ENCODE measurements around the gene SLC13A1.

Gene SLC13A1

DNA sequence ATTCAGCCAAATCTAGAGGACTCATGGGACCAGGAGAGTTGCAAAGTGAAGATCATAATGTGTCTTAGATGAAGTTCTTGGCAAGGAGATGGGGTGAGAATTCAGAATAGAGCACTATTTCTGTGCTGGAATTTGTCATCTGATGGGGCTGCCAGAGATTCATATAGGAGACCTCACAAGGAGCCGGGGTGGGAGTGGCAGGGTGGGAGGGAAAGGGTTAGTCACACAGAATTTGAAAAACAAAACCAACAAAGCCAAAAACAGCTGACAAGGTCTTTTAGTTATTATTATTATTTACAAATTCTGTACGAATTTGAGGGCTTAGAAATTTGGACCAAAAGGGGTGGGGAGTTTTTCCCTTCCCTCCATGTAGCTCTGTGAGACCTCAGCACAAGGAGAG, 1.7 kb downstream of the SLC13A1 start:
- DNase-seq (ENCODE audit: low read depth in 3 of 3) = no peak

DNA sequence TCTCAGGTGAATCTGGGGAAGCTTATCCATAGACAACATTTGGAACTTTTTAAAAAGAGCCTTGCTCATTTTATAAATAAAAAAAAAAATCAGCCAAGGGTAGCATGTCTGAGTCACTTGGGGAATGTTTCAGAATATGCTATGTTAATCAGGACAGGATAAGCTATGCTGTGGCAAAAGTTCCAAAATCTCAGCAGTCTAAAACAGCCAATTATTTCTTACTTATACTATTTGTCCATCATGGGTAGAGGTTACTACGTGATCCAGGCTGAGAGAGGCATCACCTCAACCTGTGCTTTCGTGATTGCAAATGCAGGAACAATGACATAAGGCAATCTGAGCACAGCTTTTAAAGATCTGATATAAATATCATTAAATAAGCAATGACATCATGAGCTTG, 6.5 kb downstream of the SLC13A1 start:
- no peak for DNase-seq (ENCODE audit: low read depth in 3 of 3)

DNA sequence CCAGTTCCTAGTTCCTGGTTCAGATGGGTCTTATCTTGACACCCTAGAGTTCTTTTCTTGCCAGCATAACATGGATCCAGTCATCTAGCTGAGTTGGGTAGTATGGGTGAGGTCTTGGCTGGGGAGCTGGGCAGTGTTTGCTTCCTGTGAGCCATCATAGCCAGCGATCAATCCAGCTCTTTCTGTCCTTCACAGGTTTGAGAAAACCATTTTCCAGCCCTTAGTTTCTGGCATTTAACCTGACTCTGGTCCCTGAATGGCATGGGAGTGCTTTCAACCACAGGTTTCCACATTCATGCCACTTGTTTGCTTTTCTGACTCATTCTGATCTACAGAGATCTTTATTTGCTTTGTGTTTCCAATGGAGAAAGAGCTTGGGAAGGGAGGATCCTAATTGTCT, 8.6 kb downstream of the SLC13A1 start:
- DNase-seq (ENCODE audit: low read depth in 3 of 3) = no peak

- no peak for DNase-seq (ENCODE audit: low read depth in 3 of 3)
These were observed 9.5 kb downstream of the SLC13A1 start for GRCh38 chr7:123190109-123190831.

DNA sequence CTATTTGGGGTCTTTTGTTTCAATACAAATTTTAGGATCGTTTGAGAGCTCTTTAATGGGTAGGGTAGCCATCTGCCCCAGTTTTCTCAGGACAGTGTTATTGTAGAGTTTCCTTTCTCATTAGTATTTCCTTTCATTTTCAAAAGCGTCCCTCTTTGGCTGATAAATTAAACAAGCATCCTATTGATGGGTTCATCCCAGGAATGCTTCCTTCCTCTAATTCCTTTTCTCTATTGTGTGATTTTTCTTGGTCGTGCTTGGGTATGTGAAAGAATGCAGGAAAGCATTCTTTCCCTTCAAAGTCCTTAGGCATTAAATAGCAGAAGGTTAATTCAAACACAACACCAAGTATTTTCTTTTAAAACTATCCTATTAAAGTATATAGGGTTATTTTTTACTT, 14.0 kb downstream of the SLC13A1 start:
- DNase-seq (ENCODE audit: low read depth in 3 of 3) = no peak

DNA sequence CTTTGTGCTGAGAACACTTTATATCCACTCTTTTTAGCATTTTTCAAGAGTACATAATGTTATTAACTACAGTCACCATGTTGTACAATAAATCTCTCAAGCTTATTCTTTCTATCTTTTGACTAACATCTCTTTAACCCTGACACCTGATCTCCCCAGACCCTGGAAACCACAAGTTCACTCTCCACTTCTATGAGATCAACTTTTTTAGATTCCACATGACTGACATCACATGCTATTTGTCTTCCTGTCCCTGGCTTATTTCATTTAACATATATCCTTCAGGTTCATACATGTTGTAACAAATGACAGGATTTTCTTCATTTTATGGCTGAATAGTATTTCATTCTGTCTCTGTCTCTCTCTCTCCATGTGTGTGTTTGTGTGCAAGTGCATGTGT, 15.5 kb downstream of the SLC13A1 start:
- DNase-seq (ENCODE audit: low read depth in 3 of 3) = no peak

- DNase-seq (ENCODE audit: low read depth in 3 of 3) = no peak
These were observed 16.3 kb downstream of the SLC13A1 start for GRCh38 chr7:123183431-123183830.

DNA sequence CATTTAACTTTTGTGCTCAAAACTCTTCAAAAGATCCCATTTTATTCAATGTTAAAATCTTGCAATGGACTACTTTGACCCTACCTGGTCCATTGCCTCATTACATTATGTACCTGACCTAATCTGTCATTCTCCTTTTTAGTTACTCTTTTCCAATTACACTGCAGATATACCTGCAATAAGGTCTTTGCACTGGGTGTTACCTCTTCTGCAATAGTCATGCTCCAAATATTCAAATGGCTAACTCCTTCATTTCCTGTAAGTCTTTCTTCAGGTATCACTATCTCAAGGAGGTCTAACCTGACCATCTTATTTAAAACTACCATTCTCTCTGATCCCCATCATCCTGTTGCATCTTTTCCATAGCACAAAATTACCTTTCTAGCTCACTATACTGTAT, 22.3 kb downstream of the SLC13A1 start:
- no peak for DNase-seq (ENCODE audit: low read depth in 3 of 3)

- no peak for DNase-seq (ENCODE audit: low read depth in 3 of 3)
These were observed 29.2 kb downstream of the SLC13A1 start for GRCh38 chr7:123170333-123171246.

GRCh38 chr7:123169065-123169464, 30.7 kb downstream of the SLC13A1 start:
- DNase-seq (ENCODE audit: low read depth in 3 of 3) = no peak

GRCh38 chr7:123157606-123158005, 42.2 kb downstream of the SLC13A1 start:
- no peak for DNase-seq (ENCODE audit: low read depth in 3 of 3)

DNA sequence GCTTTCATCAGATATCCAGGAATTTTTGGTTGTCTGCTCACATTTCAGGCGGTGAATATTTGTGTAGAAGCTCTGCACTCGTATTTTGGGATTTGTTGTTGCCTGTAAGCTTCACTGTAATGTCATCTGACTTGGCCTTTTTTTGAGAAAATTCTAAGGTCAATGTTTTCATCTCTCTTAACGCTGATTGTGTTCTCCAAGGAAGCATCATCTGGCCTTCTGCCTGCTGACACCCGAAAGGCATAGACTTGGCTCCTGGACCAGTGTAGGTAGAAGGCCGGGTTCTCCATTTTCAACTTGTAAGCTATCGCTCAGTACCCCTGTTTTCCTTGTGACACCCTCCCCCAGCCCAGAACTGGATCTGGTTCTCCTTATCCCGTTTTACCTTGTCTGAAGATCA, 44.2 kb downstream of the SLC13A1 start:
- DNase-seq (ENCODE audit: low read depth in 3 of 3) = no peak

GRCh38 chr7:123154231-123154860, 45.4 kb downstream of the SLC13A1 start:
- no peak for DNase-seq (ENCODE audit: low read depth in 3 of 3)

DNA sequence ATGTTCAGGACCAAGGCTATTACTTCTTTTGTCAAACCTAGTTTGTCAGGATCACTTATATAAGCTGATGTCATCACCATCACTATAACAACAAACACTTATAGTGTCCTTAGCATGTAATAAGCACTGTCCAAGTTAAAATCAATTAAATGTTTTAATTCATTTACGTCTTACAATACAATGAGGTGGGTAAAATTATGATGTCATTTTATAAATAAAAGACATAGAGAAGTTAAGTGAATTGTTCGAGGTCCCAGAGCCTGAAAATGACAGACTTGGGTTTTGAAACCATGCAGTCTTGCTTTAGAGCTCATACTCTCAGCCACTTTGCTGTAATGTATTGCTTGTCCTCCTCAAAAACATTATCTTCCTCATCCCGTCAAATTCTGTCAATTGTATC, 48.3 kb downstream of the SLC13A1 start:
- DNase-seq (ENCODE audit: low read depth in 3 of 3) = no peak

DNA sequence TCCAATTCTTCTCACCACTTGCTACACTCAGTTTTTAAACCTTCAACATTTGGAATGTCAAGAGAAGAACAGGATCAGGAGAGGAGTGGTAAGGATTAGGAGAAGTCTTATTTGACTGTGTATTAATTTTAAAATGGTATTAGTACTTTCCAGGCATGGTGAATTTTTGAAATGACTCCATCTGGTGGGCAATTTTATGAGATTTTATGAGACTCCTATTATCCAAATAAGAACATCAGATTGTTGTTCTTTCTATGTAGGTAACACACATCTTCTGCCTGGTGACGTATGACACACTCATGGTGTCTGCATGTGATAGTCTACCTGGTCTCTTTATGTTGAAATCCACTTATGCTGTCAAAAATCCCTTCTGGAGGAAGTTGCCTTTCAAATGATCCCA, 51.0 kb downstream of the SLC13A1 start:
- no peak for DNase-seq (ENCODE audit: low read depth in 3 of 3)

- DNase-seq (ENCODE audit: low read depth in 3 of 3) = no peak
These were observed 56.3 kb downstream of the SLC13A1 start for GRCh38 chr7:123143252-123144006.

GRCh38 chr7:123140561-123140960, 59.2 kb downstream of the SLC13A1 start:
- no peak for DNase-seq (ENCODE audit: low read depth in 3 of 3)

DNA sequence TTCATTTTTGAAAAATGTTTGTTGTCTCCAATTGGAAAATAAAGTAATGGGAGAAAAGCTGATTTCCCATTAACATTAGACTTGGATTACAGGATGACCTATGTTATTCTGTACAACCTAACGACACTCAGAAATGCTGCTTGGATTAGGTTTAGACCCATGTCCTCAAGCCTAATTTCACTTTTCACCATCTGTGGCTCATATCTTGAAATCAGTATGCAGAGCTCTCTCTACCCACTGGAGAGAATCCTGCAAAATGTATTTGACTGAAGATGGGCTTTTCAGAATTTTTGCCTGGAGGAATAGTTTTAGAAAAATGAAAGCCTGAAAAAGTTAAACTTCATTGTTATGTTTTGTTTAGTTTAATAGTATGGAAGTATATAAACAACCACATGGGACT, 63.8 kb downstream of the SLC13A1 start:
- no peak for DNase-seq (ENCODE audit: low read depth in 3 of 3)

DNA sequence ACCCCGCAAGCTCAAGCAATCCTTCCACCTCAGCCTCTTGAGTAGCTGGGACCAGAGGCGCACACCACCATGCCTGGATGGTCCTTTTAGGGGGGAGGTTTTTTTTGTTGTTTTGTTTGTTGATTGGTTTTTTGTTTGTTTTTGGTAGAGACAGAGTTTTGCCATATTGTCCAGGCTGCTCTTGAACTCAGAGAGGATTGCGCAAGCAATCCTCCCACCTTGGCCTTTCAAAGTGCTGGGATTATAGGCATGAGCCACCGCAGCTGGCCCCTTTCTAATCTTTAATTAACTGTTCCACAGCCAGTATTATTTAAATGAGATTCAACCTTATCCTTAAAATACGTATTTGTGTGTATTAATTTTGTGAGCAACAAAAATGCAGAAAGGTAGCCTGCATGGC, 65.8 kb downstream of the SLC13A1 start:
- DNase-seq (ENCODE audit: low read depth in 3 of 3) = no peak

- DNase-seq (ENCODE audit: low read depth in 3 of 3) = no peak
These were observed 67.8 kb downstream of the SLC13A1 start for GRCh38 chr7:123131961-123132360.

DNA sequence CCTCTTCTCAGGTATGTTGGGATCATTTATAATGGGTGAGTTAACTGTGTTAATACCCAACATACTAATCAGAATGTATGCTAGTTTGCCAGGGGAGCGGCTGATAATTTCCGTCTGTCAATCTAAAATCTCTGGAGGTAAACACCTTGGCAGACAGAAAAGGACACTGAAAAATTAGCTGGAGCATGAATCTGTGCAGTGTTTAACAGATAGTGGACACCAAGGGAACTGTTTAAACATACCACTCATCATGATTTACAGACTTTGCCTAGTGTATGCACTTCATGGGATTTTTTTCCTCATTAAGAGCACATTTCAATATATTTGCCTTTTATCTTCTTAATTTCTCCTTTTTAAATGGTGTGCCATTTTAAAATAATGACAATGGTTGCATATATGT, 68.2 kb downstream of the SLC13A1 start:
- no peak for DNase-seq (ENCODE audit: low read depth in 3 of 3)

GRCh38 chr7:123131140-123131539, 68.6 kb downstream of the SLC13A1 start:
- DNase-seq (ENCODE audit: low read depth in 3 of 3) = no peak

Data from stimulated activated CD4-positive, alpha-beta T cell treated with anti-CD3 and anti-CD28 coated beads, TNF-alpha, amount 100 ng/mL, for 4 hours (primary cell).